HG03469 (cell line): ENCODE data around the gene TGM2.
"Not testable (repeated sequence)": the region's sequence is repeated elsewhere in the genome, so short reads cannot be mapped to it uniquely, and the experiment has no call there.

ENCODE experiments used
- ATAC-seq: cut with Tn5 transposase; IDR thresholded peaks from one replicate; pipeline ENCODE4 v1.9.1; 2021; ENCODE audit warnings: mild to moderate bottlenecking, moderate library complexity, moderate number of reproducible peaks; ENCODE audit not compliant: unreplicated experiment

Gene TGM2

DNA sequence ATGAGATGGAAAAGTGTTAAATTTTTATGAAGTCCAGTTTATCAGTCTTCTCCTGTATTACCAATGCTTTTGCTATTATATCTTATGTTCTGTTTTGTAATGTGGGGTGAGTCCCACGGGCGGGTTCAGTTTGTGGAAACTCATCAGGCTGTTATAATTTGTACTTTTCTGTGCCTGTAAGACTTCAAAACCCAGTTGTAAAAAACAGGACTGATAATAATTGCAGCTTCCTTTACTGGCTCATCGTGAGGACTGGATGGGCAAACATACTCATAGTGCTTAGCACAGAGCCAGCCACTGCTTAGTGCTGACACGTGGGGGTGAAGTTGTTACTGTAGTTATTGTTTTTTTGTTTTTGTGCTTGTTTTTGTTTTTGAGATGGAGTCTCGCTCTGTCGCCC is 45.6 kb downstream of the TGM2 start:
- ATAC-seq: no peak

DNA sequence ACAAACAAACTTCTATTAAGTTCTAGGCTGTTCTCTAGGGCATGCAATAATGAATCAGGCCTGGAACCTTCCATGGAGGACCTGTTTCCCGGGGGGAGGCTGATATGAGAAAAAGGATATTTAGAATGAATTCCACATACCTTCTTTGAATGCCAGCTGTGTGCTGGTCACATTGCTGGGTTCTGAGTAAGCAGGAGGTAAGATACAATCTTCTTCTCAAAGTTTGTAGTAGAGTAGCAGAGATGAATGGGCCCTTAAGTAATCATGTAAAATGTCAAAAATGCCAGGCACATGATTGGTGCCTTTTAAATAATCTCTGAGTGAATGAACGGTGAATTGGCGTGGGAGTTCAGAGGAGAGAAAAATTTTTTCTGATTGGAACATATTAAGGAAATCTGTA is 47.4 kb downstream of the TGM2 start:
- no peak for ATAC-seq

DNA sequence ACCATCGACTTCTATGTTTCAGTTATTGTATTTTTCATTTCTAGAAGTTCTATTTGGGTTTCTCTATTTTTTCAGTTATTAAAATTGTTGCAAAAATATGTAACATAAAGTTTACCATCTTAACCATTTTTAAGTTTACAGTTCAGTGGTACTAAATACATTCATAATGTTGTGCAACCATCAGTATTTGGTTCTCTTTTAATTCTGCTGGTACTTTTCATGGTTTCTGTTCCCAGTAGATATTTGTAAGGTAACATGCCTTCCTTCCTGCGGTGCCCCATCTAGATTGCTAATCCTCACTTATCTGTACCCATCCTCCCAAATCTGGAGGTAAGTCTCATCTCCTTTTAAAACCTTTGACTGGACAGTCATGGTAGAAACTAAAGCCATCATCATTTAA is 47.9 kb downstream of the TGM2 start:
- no peak for ATAC-seq

DNA sequence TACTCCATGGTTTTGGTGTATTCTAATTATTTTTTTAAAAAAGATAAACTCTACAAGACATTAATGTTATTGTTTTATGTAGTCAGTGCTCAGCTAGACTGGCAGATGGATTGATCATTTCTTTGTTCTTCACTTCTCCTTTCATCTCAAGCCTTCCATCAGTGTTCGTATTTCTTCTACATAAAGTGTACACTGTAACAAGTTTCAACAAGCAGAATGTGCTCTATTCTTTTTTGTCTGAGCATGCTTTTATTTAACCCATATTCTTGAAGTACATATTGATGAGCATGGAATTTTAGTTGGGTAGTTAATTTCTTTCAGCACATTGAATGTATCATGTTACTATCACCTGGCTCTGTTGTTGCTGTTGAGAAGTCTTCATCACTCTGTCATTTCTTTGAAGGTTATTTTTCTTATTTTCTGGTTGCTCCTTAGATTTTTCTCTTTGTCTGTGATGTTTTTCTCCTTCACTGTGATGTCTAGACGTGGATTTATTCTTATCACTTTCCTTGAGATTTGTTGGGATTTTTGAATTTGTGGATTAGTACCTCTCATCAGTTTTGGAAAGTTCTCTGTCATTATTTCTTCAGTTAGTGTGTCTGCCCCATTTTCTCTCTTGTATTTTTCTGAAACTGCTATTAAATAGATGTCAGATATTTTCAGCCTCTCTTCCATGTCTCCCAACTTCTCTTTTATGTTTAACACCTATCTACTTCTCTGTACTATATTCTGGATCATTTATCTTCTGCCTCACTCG is 48.5 kb downstream of the TGM2 start:
- ATAC-seq: no peak

DNA sequence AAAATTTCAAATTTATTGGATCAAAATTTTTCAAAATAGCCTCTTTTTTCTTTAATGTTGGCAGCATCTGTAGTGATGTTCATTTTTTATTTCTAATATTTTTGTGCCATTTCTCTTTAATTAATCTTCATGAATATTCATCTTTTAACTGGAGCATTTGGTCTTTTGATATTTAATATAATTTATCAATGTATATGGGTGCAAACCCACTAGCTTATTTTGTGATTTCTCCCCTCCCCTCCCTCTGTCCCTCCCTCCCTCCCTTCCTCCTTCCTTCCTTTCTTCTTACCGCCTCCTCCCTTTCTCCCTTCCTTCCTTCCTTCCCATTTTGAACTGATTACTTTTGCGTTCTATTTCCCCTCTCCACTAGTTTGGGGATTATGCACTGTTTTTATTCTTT is 49.2 kb downstream of the TGM2 start:
- ATAC-seq: no peak

DNA sequence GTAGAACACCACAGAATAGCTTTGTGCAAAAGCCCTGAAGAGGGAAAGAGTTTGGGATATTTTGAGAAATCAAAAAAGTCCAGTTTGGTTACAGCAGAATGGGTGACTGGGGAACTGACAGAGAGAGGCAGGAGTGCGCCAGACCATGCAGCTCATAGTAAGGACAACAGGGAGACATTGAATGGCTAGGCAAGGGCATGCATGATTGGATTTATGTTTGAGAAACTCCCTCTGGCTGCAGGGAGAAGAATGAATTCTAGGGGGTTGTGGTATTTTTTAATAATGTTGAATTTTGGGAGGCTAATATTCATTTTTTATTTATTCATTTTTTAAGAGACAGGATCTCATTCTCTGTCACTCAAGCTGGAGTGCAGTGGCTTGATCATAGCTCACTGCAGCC is 49.9 kb downstream of the TGM2 start:
- ATAC-seq: no peak

DNA sequence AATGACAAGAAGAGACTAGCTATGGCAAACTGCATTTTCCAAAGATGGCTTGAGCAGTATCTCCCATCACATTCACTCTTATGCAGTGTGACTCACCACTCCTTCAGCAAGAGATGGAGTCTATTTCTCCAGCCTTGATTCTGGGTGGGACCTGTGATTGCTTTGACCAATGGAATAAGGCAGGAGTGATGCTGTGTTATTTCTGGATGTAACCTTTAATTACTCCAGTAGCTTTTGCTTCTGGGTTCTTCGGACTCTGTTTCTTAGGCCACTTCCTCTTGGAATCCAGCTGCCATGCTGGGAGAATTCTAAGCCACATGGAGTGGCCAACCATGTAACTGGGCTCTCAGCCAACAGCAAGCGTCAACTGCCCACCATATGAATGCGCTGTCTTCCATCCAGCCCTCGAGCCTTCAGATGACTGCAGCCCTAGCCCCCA is 50.7 kb downstream of the TGM2 start:
- ATAC-seq: no peak

DNA sequence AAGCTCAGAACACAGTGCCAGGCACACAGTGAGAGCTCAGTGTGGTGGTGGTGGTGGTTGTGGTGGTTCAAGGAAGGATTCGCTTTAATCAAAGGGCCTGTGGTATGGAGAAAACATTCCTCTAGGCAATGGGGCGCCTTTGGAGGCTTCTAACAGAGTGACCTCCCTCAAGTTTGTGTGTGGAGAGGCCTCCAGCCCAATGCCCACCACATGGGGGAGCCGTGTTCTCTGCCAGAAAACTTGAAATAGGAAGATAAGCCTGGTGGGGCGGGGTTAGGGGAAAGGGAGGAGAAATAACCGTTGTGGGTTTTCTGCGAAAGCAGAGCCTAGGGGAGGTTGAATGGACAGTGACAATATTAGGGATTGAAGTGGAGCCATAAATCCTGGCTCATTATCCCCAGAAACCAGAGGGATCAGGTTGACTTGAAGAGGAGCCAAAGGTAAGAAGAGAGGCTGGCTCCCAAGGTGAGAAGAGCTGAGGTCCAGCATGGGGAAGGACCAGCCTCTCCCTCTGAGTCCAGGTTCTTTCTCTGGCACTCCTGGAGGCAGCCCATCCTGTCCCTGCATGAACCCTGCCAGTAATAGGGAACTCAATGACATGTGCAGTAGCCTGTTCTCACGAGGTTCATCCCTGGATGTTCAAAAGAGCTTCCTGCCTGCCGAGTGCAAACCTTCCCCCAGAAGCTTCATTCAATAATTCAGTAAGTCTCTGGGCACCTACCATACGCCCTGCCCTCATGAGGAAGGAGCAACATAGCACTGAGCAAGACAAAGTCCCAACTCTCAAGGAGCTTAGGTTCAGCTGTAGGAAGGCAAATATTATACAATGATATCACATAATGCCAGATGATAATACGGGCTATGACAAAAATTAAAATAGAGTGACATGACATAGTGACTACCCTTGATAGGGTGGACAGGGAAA is 51.4 kb downstream of the TGM2 start:
- no peak for ATAC-seq

DNA sequence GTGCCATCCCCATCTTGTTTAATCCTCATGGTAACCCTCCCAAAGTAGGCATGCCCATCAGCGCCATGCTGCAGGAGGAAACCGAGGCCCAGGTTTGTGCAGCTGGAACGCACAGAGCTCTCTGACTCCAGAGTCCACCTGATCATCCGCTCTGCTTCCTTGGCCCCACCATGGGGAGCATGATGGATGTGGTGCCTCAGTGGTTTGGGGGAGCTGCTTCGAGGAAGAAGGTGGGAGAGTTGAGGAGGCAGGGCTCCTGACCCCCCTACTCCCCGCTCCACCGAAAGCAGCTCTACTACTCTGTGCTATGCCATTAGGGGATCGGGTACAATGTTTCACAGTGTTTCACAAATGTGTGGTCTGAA is 52.2 kb downstream of the TGM2 start:
- no peak for ATAC-seq

DNA sequence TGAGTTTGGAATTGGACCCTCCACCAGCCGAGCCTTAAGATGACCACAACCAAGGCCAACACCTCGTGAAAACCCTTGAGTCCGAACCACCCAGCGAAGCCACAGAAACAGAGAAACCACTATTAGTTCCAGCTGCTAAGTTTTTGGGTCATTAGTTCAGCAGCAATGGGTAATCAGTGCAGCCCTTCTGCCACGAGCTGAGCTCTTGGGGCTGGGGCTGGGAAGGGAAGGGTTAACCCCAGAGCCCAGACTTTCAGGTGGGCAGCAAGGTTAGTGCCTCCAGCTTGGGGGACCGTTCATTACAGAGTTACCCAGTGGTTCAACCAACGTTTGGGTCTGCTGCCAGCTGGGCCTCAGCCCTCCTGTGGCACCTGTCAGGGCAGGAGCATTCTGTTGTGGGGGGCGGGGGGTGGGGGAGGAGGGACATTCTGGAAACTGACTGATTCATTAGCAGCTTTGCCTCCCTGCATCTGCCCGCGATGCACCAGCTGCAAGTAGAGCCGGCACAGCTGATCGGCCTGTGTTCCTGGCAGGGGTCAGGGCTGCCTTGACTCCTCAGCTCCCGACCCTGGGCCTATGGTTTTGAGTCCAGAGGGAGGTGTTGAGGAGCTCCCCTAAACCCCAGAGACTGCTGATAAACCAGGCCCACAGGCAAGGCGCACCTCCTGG is 52.7 kb downstream of the TGM2 start:
- no peak for ATAC-seq

DNA sequence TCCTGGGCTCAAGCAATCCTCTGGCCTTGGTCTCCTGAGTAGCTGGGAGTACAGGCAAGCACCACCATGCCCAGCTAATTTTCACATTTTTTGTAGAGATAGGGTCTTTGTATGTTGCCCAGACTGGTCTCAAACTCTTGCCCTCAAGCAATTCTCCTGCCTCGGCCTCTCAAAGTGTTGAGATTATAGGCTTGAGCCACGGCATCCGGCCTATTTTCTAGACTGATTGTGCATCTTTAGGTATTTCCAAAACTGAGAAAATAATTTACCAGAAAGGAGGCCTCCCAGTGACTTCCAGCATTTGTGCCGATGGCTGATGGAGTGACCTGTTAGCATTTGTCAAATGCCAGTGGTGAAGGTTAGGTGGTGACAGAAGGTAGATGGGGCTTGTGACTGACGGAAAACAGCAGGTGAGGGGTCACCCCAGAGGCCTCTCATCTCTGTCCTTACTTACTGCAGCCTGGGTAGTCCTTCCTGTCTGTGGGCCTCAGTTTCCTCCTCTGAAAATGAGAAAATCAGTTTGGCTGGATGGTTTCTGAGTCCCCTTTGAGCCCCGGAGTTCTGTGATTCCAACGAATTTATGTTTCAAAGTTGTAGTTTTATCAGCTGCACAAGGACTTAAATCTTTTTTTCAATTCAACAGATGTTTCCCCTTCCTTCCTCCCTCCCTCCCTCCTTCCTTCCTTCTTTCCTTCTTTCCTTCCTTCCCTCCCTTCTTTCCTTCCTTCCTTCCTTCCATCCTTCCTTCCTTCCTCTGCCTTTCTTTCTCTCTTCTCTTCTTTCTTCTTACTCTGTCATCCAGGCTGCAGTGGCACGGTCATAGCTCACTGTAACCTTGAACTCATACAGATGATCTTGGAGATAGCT is 53.5 kb downstream of the TGM2 start:
- ATAC-seq: no peak

DNA sequence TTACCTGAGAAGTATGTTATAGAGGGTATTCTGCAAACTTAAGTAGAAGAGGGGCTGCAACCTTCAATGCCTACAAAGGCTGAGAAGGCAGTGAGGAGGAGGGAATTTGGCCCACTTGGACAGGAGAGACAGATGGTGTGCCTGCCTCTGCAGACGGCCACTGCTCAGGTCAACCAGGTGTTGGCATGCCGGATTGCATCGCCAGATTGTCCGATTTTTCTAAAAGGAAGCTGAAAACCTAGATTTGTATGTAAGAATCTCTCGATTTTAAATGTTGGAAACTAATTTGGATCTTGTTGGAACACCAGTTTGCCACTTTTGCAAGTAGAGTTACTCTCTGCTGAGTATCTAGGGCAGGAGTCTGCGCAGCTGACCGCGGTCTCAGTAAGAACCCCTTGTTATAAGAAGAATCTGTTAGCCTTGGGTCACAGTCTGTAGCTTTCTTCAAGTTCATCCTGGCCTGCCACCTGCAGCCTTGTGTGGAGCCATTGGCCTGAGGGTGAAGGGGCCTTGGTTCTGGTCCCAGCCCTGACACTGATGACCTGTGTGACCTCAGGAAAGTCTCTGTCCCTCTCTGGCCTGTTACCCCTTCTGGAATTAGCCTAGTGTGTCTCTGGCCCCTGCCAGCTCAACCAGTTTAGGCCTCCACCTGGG is 54.4 kb downstream of the TGM2 start:
- ATAC-seq: no peak

DNA sequence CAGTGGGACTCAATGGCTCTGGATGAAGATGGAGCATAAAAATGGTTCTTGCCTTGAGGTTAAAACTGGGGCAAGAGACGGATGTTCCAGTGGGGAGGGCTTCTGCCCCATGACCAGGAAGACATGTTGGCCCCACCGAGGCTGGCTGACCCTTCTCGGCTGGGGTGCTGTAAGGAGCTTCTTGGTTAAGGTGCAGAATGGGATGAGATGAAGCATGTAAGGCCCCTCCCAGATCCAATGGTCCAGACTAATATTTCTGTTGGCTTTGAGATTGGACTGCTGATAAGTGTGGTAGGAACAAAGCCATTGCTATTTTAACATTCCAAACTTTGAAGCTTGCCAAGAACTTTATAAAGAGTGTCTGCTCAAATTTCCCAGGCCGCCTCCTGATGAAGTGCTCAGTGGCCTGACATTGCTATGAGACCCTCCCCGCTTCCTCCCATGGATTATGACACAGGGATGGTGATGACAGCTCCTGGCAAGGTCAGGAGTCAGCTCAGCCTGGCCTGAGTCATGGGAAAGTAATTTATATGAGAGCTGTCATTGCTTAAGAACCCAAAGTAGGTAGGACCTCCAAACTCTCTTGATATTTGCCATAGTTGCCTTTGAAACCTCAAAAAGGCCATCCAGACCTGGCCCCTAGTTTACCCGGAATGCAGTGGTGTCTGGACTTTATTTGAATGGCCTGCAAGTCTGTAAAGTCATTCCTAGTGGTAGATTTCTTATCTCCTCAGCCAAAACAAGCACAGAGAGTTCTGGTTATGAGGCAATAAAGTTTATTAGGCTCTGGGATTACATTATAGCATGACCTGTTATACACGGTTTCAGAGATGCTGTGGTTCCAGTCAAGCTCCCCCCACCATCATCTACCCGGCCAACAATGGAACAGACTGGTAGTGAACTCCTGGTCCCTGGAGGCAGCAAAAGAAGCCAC is 55.2 kb downstream of the TGM2 start:
- ATAC-seq: no peak

DNA sequence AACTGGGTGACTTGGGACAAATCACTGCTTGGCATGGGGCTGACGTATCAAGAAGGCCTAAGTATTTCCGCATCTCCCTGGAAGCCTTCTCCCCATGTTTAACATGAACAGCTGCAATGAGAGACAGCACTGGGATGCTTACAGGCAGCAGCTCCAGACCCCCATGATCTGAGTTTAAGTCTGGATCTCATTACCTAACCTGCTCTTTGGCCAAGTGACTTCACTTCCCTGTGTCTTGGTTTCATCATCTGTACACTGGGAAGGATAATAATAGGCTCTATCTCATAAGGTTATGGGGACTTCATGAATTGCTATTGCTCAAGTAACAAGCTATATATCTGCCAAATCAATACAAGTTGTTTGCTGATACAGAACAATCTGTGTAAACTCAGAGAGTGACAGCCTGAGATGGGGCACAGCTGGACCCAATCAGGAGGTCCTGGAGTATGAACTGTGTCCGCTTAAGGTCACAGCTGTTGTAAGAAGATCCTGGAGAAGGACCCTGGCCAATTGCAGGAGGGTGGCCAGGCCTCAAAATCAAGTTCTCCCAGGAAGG is 56.0 kb downstream of the TGM2 start:
- ATAC-seq: no peak

DNA sequence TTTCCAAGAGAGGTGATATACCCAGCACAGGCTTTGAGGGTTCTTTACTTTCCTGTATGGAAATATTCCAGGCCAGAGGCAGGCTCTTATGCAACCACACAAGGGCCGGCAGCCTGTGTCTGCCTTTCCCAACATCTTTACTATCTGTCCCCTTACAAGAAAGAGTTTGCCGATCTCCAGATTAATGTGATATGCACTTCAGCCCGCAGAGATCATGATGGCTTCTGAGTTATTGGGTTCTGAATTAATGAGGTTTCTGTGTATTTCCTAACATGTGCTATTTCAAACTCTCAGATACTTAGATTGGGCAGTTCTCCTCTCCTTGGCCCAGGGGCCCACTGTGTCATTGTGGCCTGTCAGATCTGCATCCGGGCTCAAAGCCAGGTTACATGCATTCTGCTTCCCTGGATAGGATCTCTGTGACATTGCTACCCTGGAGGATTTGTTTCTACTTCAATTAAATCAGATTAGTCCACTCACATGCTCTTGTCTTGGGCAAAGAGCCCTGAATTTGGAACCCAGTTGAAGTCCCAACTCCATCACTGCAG is 56.6 kb downstream of the TGM2 start:
- no peak for ATAC-seq

DNA sequence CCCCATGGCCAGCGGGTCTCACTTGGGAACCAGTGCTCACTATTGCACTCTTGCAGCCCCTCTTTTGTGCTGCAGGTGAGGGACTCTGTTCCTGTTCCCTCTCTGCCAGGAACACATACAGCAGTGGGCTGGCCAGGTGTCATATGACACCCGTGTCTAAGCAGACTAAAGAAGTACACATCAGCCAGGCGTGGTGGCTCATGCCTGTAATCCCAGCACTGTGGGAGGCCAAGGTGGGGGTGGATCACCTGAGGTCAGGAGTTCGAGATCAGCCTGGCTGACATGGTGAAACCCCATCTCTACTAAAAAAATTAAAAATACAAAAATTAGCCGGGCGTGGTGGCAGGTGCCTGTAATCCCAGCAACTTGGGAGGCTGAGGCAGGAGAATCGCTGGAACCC is 57.2 kb downstream of the TGM2 start:
- not testable (repeated sequence) for ATAC-seq

DNA sequence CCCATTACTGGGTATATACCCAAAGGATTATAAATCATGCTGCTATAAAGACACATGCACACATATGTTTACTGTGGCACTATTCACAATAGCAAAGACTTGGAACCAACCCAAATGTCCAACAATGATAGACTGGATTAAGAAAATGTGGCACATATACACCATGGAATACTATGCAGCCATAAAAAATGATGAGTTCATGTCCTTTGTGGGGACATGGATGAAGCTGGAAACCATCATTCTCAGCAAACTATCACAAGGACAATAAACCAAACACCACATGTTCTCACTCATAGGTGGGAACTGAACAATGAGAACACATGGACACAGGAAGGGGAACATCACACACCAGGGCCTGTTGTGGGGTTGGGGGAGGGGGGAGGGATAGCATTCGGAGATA is 57.7 kb downstream of the TGM2 start:
- not testable (repeated sequence) for ATAC-seq

DNA sequence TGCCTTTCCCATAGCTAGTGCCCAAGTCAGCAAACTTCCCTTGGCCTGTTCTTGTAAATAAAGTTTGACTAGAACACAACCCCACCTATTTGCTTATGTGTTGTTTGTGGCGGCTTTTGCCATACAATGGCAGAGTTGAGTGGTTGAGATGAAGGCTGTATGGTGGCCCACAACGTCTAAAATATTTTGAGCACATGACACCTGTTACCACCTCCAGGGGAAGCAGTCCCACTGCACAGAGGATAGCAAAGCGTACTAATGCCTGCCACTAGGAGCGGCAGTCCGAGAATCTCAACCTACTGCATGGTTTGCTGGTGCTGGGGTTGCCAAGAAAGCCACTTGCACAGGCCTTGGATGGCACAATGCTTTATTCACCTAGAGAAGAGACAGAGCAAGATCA is 58.6 kb downstream of the TGM2 start:
- no peak for ATAC-seq
